SK-N-MC (cell line): ENCODE results near the gene CUTC.

Experiments used
- EZH2 ChIP-seq: fragments of 200-600 bp; sonication (generic); IDR thresholded peaks from one replicate; pipeline ENCODE4 v1.6.1; 2017; ENCODE audit warnings: antibody characterized with exemption
- POLR2AphosphoS5 ChIP-seq: IDR thresholded peaks from 2 replicates; pipeline ENCODE4 v1.6.1; 2012; ENCODE audit warnings: mild to moderate bottlenecking, low read depth, low read length, borderline replicate concordance

DNA sequence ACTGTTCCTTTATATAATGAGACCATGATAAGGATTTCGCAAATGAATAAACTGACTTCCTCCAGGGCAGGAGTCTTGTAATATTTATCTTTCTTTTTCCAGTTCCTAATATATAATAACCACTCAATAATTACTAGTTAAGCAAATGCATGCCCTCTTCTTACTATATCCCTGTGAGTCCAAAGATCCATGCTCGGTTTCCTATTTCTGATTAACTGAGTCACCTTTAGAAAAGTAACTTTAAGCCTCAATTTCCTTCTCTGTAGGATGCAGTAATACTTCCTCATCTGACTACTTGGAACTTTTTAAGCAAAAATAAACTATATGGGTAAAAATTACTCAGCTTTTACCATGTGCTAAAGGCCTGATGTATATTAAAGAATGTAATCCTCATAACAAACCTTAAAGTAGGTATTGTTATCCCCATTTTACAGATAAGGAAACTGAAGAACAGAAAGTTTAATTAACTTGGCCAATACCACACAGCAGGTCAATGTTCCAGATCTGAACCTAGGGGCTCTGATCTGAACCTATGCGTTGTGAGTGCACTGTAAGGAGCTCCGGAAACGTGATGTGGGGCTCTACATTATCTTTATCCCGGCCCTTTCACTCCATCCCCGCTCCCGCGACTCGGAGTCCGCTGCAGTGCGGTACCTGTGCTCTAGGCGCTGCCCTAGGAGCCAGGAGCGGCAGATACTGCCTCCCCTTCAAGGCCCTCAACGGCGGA lies 565 bp upstream of the CUTC start:
- TF ChIP-seq EZH2: no peak
- no peak for TF ChIP-seq POLR2AphosphoS5
